ENCODE measurements around the gene KIAA0586.
A peak's percentile ranks its signal among the peaks of the same experiment; 100 is the strongest.
"Not testable (repeated sequence)": the region's sequence is repeated elsewhere in the genome, so short reads cannot be mapped to it uniquely, and the experiment has no call there.

KIAA0586 gene

GRCh38 chr14:58427281-58428117 is at the start of gene KIAA0586, which contains the start of gene TIMM9:
KIAA0586 (plus strand) TSS chr14:58427719; CDS start chr14:58428265, 546 bp downstream.
TIMM9 (minus strand) TSS chr14:58427531; CDS start chr14:58411945, 15,586 bp downstream.
- DNase-seq (ENCODE audit: low read depth): peak; percentile 80

GRCh38 chr14:58390830-58391229 is 36.7 kb upstream of the KIAA0586 start:
- DNase-seq (ENCODE audit: low read depth): no peak

GRCh38 chr14:58395562-58395811 is 32.0 kb upstream of the KIAA0586 start:
- DNase-seq (ENCODE audit: low read depth): no peak

- DNase-seq (ENCODE audit: low read depth): peak; percentile 54
These were observed 31.4 kb upstream of the KIAA0586 start, which contains the start of gene TOMM20L for GRCh38 chr14:58395812-58396788. TOMM20L (plus strand) TSS chr14:58395930; CDS start chr14:58395958, 28 bp downstream.

GRCh38 chr14:58397156-58397555 is 30.4 kb upstream of the KIAA0586 start:
- no peak for DNase-seq (ENCODE audit: low read depth)

- no peak for DNase-seq (ENCODE audit: low read depth)
These were observed 29.0 kb upstream of the KIAA0586 start for GRCh38 chr14:58398495-58398894.

GRCh38 chr14:58398895-58399294 is 28.6 kb upstream of the KIAA0586 start:
- no peak for DNase-seq (ENCODE audit: low read depth)

GRCh38 chr14:58401587-58401986 is 25.9 kb upstream of the KIAA0586 start:
- DNase-seq (ENCODE audit: low read depth): no peak

GRCh38 chr14:58408681-58409215 is 18.8 kb upstream of the KIAA0586 start:
- DNase-seq (ENCODE audit: low read depth): no peak

GRCh38 chr14:58414845-58415244 is 12.7 kb upstream of the KIAA0586 start:
- no peak for DNase-seq (ENCODE audit: low read depth)

GRCh38 chr14:58415636-58416547 is 11.6 kb upstream of the KIAA0586 start:
- DNase-seq (ENCODE audit: low read depth): no peak

GRCh38 chr14:58416934-58417333 is 10.6 kb upstream of the KIAA0586 start:
- DNase-seq (ENCODE audit: low read depth): not testable (repeated sequence)

- peak; percentile 30 for DNase-seq (ENCODE audit: low read depth)
These were observed 744 bp upstream of the KIAA0586 start for GRCh38 chr14:58426670-58427280.

GRCh38 chr14:58428118-58428683 is 682 bp downstream of the KIAA0586 start:
- DNase-seq (ENCODE audit: low read depth): no peak

- DNase-seq (ENCODE audit: low read depth): no peak
These were observed 2.6 kb downstream of the KIAA0586 start for GRCh38 chr14:58430156-58430555.

GRCh38 chr14:58439476-58439875 is 12.0 kb downstream of the KIAA0586 start:
- DNase-seq (ENCODE audit: low read depth): no peak

- no peak for DNase-seq (ENCODE audit: low read depth)
These were observed 17.1 kb downstream of the KIAA0586 start for GRCh38 chr14:58444627-58445026.

GRCh38 chr14:58455593-58456265 is 28.2 kb downstream of the KIAA0586 start:
- DNase-seq (ENCODE audit: low read depth): no peak

GRCh38 chr14:58460772-58461171 is 33.3 kb downstream of the KIAA0586 start:
- DNase-seq (ENCODE audit: low read depth): no peak

GRCh38 chr14:58463147-58463546 is 35.6 kb downstream of the KIAA0586 start:
- no peak for DNase-seq (ENCODE audit: low read depth)

All from stimulated activated CD8-positive, alpha-beta memory T cell treated with anti-CD3 and anti-CD28 coated beads, Interleukin-15, amount 100 ng/mL, for 24 hours (primary cell).